ENCODE results near the gene ACSS2.

ACSS2 gene

GRCh38 chr20:34876406-34877282 is at the start of gene ACSS2:
TSS of gene ACSS2 (plus strand) at chr20:34876612. CDS start at chr20:34876646, 34 bp downstream.
- H3K4me3 ChIP-seq (ENCODE audit: low read depth, low read length) = peak within 1 kb of the TSS; percentile 67
- TF ChIP-seq, protein P1, sequence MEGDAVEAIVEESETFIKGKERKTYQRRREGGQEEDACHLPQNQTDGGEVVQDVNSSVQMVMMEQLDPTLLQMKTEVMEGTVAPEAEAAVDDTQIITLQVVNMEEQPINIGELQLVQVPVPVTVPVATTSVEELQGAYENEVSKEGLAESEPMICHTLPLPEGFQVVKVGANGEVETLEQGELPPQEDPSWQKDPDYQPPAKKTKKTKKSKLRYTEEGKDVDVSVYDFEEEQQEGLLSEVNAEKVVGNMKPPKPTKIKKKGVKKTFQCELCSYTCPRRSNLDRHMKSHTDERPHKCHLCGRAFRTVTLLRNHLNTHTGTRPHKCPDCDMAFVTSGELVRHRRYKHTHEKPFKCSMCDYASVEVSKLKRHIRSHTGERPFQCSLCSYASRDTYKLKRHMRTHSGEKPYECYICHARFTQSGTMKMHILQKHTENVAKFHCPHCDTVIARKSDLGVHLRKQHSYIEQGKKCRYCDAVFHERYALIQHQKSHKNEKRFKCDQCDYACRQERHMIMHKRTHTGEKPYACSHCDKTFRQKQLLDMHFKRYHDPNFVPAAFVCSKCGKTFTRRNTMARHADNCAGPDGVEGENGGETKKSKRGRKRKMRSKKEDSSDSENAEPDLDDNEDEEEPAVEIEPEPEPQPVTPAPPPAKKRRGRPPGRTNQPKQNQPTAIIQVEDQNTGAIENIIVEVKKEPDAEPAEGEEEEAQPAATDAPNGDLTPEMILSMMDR (IDR thresholded peaks at IDR 0.05; ENCODE audit: control insufficient read depth, extremely low read depth, insufficient read depth) = no peak
- no peak for DNase-seq (ENCODE audit: low read depth)

DNA sequence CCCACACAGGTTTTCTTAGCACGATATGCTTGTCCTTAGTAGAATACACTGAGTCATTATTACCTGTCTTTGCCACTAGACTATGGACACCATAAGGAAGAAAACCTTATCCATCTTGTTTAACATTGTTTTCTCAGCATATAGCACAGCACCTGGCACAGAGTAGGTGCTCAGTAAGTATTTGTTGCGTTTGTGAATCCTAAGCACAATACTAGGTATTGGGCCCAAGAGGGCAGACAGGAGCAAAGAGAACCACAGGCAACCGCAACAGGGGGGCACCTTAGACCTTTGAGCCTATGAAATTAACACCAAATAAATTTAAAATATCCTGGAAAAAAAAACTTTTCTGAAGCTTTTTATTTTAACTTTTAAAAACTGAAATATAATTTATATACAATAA is 47.2 kb upstream of the ACSS2 start:
- no peak for DNase-seq (ENCODE audit: low read depth)
- TF ChIP-seq, protein P1 (IDR thresholded peaks at IDR 0.05; ENCODE audit: control insufficient read depth, extremely low read depth, insufficient read depth) = no peak
- H3K4me3 ChIP-seq (ENCODE audit: low read depth, low read length) = no peak overlapping the region

DNA sequence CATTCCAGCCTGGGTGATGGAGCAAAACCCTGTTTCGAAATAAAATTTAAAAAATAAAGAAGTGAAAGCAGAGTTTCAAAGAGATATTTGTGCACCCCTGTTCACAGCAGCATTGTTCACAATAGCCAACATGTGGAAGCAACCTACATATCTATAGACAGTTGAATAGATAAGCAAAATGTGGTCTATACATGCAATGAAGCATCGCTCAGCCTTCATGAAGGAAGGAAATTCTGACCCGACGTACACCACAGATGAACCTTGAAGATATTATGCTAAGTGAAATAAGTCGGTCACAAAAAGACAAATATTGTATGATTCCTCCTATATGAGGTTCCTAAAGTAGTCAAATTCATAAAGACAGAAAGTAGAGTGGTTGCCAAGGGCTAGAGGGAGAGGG is 44.5 kb upstream of the ACSS2 start:
- no peak overlapping the region for H3K4me3 ChIP-seq (ENCODE audit: low read depth, low read length)
- DNase-seq (ENCODE audit: low read depth) = no peak
- TF ChIP-seq, protein P1 (IDR thresholded peaks at IDR 0.05; ENCODE audit: control insufficient read depth, extremely low read depth, insufficient read depth) = no peak

DNA sequence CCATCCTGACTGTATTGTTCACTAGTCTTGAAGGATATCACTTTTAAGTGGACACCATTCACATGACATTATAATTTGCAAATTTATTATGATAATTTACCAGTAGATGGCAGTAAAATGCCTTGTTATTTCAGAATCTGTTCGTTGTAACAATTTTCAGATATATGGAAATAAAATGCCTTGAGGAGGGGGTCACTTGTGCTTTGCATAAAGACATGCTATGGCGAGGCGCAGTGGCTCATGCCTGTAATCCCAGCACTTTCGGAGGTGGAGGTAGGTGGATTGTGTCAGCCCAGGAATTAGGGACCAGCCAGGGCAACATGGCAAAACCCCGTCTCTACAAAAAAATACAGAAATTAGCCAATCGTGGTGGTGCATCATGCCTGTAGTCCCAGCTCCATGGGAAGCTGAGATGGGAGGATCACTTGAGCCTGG is 41.9 kb upstream of the ACSS2 start:
- no peak overlapping the region for H3K4me3 ChIP-seq (ENCODE audit: low read depth, low read length)
- TF ChIP-seq, protein P1 (IDR thresholded peaks at IDR 0.05; ENCODE audit: control insufficient read depth, extremely low read depth, insufficient read depth) = peak; percentile 35
- DNase-seq (ENCODE audit: low read depth) = no peak

- no peak for DNase-seq (ENCODE audit: low read depth)
- TF ChIP-seq, protein P1 (IDR thresholded peaks at IDR 0.05; ENCODE audit: control insufficient read depth, extremely low read depth, insufficient read depth) = no peak
- no peak overlapping the region for H3K4me3 ChIP-seq (ENCODE audit: low read depth, low read length)
Observed at GRCh38 chr20:34842143-34842542, 34.3 kb upstream of the ACSS2 start.

DNA sequence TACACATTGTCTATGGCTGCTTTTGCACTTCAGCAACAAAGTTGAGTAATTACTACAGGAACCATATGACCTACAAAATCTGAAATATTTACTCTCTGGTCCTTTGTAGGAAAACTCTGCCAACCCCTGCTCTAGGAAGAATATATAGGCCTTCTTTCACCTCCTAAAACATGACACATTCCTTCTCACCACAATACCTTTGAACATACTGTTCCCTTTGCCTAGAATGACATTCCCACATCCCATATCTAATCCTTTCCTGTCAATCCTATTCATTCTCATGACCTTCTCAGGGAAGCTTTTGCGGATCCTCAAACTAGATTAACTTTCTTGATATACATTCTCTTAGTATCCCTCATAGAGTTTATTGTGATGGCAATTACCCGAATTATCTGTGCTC is 33.0 kb upstream of the ACSS2 start:
- no peak for DNase-seq (ENCODE audit: low read depth)
- TF ChIP-seq, protein P1 (IDR thresholded peaks at IDR 0.05; ENCODE audit: control insufficient read depth, extremely low read depth, insufficient read depth) = no peak
- H3K4me3 ChIP-seq (ENCODE audit: low read depth, low read length) = no peak overlapping the region
